Stomach (tissue), 9 donors: ENCODE data around the gene LTB4R. TPM values are rescaled to one million over a fixed set of nuclear protein-coding genes. Genes with fewer than 3 reads are reported as not detected.
A peak's percentile ranks its signal among the peaks of the same experiment; 100 is the strongest.

Source experiments
- DNase-seq, 2 donors: peaks; one replicate each; pipeline versions ENCODE4 v3.0.0 to v3.0.0-alpha.2; 2013 to 2019
- H3K27ac ChIP-seq, 5 donors: fragments of 200-600 bp in 4 of 5; sonication (generic) in 4 of 5; one replicate each; pipeline ENCODE4 v1.5.1; 2013 to 2019; ENCODE audit warnings: mild to moderate bottlenecking in 1 of 5, moderate library complexity in 1 of 5
- H3K27me3 ChIP-seq, 3 donors: fragments of 200-600 bp; sonication (generic); one replicate each; pipeline ENCODE4 v1.5.1; 2017 to 2019; ENCODE audit warnings: mixed run types in 1 of 3
- H3K36me3 ChIP-seq, 4 donors: fragments of 200-600 bp; sonication (generic); 1 replicate in 3 of 4; 2 replicates in 1 of 4; pipeline ENCODE4 v1.5.1; 2016 to 2019
- H3K4me1 ChIP-seq, 4 donors: fragments of 200-600 bp; sonication (generic); one replicate each; pipeline ENCODE4 v1.5.1; 2016 to 2019
- H3K4me3 ChIP-seq, 4 donors: fragments of 200-600 bp; sonication (generic) in 3 of 4; one replicate each; pipeline ENCODE4 v1.5.1; 2016 to 2019; ENCODE audit warnings: mild to moderate bottlenecking in 1 of 4
- H3K9me3 ChIP-seq, 4 donors: fragments of 200-600 bp; sonication (generic); one replicate each; pipeline ENCODE4 v1.5.1; 2016 to 2019
- CTCF ChIP-seq, 7 experiments: fragments of 450-650 bp in 4 of 7; fragments of 200-600 bp in 3 of 7; sonication (generic) in 3 of 7; IDR thresholded peaks; one replicate each; pipeline ENCODE4 v1.5.1; 2016 to 2019; ENCODE audit warnings: antibody characterized with exemption in 7 of 7, control low read depth in 2 of 7, mild to moderate bottlenecking in 1 of 7
- EP300 ChIP-seq: sonication (generic); formaldehyde crosslinking; IDR thresholded peaks from one replicate; pipeline ENCODE4 v1.6.1; 2017; ENCODE audit warnings: antibody characterized with exemption
- POLR2A ChIP-seq, 4 donors: fragments of 450-650 bp; IDR thresholded peaks; one replicate each; pipeline ENCODE4 v1.6.1; 2016; ENCODE audit warnings: antibody characterized with exemption in 4 of 4, control low read depth in 2 of 4, mild to moderate bottlenecking in 1 of 4, moderate library complexity in 1 of 4
- POLR2AphosphoS5 ChIP-seq, 3 donors: sonication (generic); formaldehyde crosslinking; IDR thresholded peaks; one replicate each; pipeline ENCODE4 v1.6.1; 2016; ENCODE audit warnings: antibody characterized with exemption in 3 of 3
- WGBS, 5 donors: extraction: QIAGEN DNeasy Blood & Tissue Kit in 3 of 5; methylation state at CpG; one replicate each; pipeline versions ENCODE4 v1.1.5 to v1.1.7; 2013 to 2018; 5-methylcytosine and 5-hydroxymethylcytosine counted together
- intact Hi-C: fragments of 100-400 bp; cut with DNase I; formaldehyde crosslinking; loops from one replicate; pipeline ENCODE4 v1.15.1; 2023; ENCODE audit warnings: low total_unique reads
- polyA plus RNA-seq, 3 donors: library from polyadenylated mRNA; stranded (reverse); fragments of 200-250 nt; gene quantifications; one replicate each; pipeline ENCODE4 v1.2.3, GENCODE V29; 2013
- total RNA-seq, 5 donors: library from RNA; depleted of rRNA; stranded (reverse); fragments of >200 nt; gene quantifications; one replicate each; pipeline versions ENCODE4 v1.1.0 to v1.2.3, GENCODE V29; 2014 to 2016
- donor health status: healthy with polysubstance abuse.
- donor health status: Bipolar disorder and iron deficiency.
- donor health status: healthy.

LTB4R gene
- total and polyA plus RNA-seq, 8 donors, result 1.4 to 92.8 (median 21.6) TPM; not detected in 1

DNA sequence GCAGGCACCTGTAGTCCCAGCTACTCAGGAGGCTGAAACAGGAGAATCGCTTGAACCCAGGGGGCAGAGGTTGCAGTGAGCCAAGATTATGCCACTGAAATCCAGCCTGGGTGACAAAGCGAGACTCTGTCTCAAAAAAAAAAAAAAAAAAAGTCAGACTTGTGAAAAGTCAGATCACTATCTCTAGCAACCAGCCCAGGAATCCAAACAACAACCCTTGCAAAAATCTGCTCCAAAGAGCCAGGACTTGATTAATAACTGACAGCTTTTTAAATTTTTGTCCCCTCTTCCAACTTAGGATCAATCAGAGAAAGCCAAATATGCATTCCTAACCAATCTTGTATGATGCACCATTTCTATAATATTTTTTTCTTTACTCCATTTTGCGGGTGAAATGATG, 49.0 kb downstream of the LTB4R start:
- H3K4me1 ChIP-seq, result peaks cover 2 to 6% (median 6%) of the 10 kb centered on the region in 4 donors
- no peak for DNase-seq
- no peak for TF ChIP-seq POLR2A (IDR thresholded peaks at IDR 0.05)
- no peak for TF ChIP-seq EP300
- TF ChIP-seq POLR2AphosphoS5 (IDR thresholded peaks at IDR 0.05), result no peak
- no peak for TF ChIP-seq CTCF (IDR thresholded peaks at IDR 0.05)
- H3K4me3 ChIP-seq, result no peak overlapping the region
- peaks cover 0 to 6% (median 0%) of the 10 kb centered on the region in 3 donors for H3K27me3 ChIP-seq
- intact Hi-C loops, result no loop called here
- no peak overlapping the region for H3K27ac ChIP-seq
- whole genome bisulfite sequencing, 5 donors, result 89 to 96% (median 92%) methylated on average over 3 of the region's 3 CpGs
- no peaks in the 10 kb centered on the region for H3K9me3 ChIP-seq
- H3K36me3 ChIP-seq, result no peaks in the 10 kb centered on the region

GRCh38 chr14:24361326-24361725, 50.0 kb downstream of the LTB4R start:
- no peaks in the 10 kb centered on the region for H3K36me3 ChIP-seq
- intact Hi-C loops, result no loop called here
- peaks cover 0 to 12% (median 0%) of the 10 kb centered on the region in 3 donors for H3K27me3 ChIP-seq
- H3K4me3 ChIP-seq, result no peak overlapping the region
- TF ChIP-seq EP300 (no peak), POLR2AphosphoS5 (IDR thresholded peaks at IDR 0.05) (no peak), CTCF (IDR thresholded peaks at IDR 0.05) (no peak), POLR2A (IDR thresholded peaks at IDR 0.05) (no peak)
- DNase-seq, result no peak
- WGBS, 5 donors, result 69 to 82% (median 79%) methylated on average over 2 of the region's 2 CpGs
- H3K27ac ChIP-seq, result no peak overlapping the region
- no peaks in the 10 kb centered on the region for H3K9me3 ChIP-seq
- peaks cover 12 to 16% (median 16%) of the 10 kb centered on the region in 4 donors for H3K4me1 ChIP-seq

DNA sequence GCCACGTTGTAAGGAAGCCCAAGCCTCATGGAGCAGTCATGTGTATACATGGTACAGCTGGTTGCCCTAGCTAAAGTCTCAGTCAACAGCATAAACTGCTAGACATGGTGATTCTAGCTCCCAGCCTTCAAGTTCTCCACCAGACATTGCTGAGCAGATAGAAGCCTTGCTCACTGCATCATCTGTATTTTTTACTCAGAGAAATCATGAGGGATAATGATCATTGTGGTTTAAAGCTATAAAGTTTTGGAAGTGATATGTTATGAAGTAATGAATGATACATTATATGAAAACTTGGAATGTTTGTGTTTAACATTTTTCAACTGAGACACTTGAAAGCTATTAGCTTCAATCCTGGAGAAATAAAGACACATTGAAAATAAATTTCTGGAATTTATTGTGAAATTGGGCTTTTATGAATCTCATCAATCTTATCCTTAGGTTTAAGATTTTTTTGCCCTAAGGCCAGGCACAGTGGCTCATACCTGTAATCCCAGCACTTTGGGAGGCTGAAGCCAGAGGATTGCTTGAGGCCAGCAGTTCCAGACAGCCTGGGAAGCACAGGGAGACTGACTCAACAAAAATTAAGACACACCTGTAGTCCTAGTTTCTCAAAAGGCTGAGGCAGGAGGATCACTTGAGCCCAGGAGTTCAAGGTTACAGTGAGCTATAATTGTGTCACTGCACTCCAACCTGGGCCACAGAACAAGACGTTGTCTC, 51.1 kb downstream of the LTB4R start:
- no peak overlapping the region for H3K27ac ChIP-seq
- 44 to 52% (median 51%) methylated on average over 2 of the region's 2 CpGs for WGBS, 5 donors
- no peak overlapping the region for H3K4me3 ChIP-seq
- no peak for TF ChIP-seq EP300
- TF ChIP-seq POLR2AphosphoS5 (IDR thresholded peaks at IDR 0.05), result no peak
- no peak for TF ChIP-seq POLR2A (IDR thresholded peaks at IDR 0.05)
- intact Hi-C loops, result no loop called here
- H3K27me3 ChIP-seq, result peaks cover 0 to 23% (median 0%) of the 10 kb centered on the region in 3 donors
- peaks cover 14 to 25% (median 24%) of the 10 kb centered on the region in 4 donors for H3K4me1 ChIP-seq
- no peaks in the 10 kb centered on the region for H3K36me3 ChIP-seq
- H3K9me3 ChIP-seq, result no peaks in the 10 kb centered on the region
- DNase-seq, result no peak

GRCh38 chr14:24363401-24363800, 52.1 kb downstream of the LTB4R start:
- intact Hi-C loops, result no loop called here
- H3K27me3 ChIP-seq, result peaks cover 0 to 27% (median 0%) of the 10 kb centered on the region in 3 donors
- no peaks in the 10 kb centered on the region for H3K36me3 ChIP-seq
- WGBS, 5 donors, result 89 to 92% (median 90%) methylated on average over 5 of the region's 5 CpGs
- H3K27ac ChIP-seq, result no peak overlapping the region
- TF ChIP-seq POLR2AphosphoS5 (IDR thresholded peaks at IDR 0.05), result no peak
- H3K4me3 ChIP-seq, result no peak overlapping the region
- H3K4me1 ChIP-seq, result peaks cover 22 to 35% (median 34%) of the 10 kb centered on the region in 4 donors
- DNase-seq, result no peak
- no peaks in the 10 kb centered on the region for H3K9me3 ChIP-seq

- H3K9me3 ChIP-seq, result no peaks in the 10 kb centered on the region
- peaks cover 27 to 50% (median 43%) of the 10 kb centered on the region in 4 donors for H3K4me1 ChIP-seq
- peaks cover 0 to 42% (median 0%) of the 10 kb centered on the region in 3 donors for H3K27me3 ChIP-seq
- WGBS, 5 donors, result 53 to 77% (median 70%) methylated on average over 1 of the region's 1 CpG
- peak overlapping the region in 4 of 5 donors; percentile 89 to 97 (median 93) for H3K27ac ChIP-seq
- TF ChIP-seq POLR2A (IDR thresholded peaks at IDR 0.05) (no peak), EP300 (no peak), POLR2AphosphoS5 (IDR thresholded peaks at IDR 0.05) (no peak), CTCF (IDR thresholded peaks at IDR 0.05) (no peak)
- H3K4me3 ChIP-seq, result no peak overlapping the region
- H3K36me3 ChIP-seq, result no peaks in the 10 kb centered on the region
- no peak for DNase-seq
- intact Hi-C loops, result loop anchor here (5.0 kb wide), 1 partner anchor 52 kb away; no protein-coding TSS in a partner anchor
Observed at GRCh38 chr14:24364841-24365240, 53.5 kb downstream of the LTB4R start.
